HG02884 (cell line): ENCODE data around the gene FERD3L.
"Not testable (repeated sequence)": the region's sequence is repeated elsewhere in the genome, so short reads cannot be mapped to it uniquely, and the experiment has no call there.

Experiments used
- ATAC-seq: cut with Tn5 transposase; IDR thresholded peaks from one replicate; pipeline ENCODE4 v1.9.1; 2021; ENCODE audit warnings: mild to moderate bottlenecking, moderate library complexity; ENCODE audit not compliant: unreplicated experiment

The FERD3L gene, protein sequence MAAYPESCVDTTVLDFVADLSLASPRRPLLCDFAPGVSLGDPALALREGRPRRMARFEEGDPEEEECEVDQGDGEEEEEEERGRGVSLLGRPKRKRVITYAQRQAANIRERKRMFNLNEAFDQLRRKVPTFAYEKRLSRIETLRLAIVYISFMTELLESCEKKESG

DNA sequence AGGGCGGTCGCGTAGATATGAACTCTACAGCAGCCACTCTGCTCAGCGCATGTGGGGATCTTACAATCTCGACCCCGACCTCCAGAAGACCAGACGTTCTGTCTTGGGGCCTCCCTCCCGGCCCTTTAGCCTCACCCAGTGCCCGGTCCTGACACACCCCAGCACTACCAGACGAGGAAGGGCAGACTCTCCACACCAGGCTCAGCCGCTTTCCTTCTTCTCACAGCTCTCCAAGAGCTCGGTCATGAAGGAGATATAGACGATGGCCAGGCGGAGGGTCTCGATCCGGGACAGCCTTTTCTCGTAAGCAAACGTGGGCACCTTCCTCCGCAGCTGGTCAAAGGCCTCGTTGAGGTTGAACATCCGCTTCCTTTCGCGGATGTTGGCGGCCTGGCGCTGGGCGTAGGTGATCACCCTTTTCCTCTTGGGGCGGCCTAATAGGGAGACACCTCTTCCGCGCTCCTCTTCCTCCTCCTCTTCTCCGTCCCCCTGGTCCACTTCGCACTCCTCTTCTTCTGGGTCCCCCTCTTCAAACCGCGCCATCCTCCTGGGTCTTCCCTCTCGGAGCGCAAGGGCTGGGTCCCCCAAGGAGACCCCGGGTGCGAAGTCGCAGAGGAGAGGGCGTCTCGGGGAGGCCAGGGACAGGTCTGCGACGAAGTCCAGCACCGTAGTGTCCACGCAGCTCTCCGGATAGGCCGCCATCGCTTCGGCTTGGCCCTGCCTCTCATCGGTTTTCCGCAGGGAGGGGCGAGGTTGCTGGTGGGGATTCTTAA lies at the start of gene FERD3L:
FERD3L (minus strand) TSS at position 761 of the 773 bp plus-strand sequence; CDS start at position 702, 59 bp downstream.
- no peak for ATAC-seq

DNA sequence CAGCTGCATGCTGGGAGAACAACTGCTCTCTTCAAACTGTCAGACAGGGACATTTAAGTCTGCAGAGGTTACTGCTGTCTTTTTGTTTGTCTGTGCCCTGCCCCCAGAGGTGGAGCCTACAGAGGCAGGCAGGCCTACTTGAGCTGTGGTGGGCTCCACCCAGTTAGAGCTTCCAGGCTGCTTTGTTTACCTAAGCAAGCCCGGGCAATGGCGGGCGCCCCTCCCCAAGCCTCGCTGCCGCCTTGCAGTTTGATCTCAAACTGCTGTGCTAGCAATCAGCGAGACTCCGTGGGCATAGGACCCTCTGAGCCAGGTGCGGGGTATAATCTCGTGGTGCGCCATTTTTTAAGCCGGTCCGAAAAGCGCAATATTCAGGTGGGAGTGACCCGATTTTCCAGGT lies 49.2 kb upstream of the FERD3L start:
- not testable (repeated sequence) for ATAC-seq

DNA sequence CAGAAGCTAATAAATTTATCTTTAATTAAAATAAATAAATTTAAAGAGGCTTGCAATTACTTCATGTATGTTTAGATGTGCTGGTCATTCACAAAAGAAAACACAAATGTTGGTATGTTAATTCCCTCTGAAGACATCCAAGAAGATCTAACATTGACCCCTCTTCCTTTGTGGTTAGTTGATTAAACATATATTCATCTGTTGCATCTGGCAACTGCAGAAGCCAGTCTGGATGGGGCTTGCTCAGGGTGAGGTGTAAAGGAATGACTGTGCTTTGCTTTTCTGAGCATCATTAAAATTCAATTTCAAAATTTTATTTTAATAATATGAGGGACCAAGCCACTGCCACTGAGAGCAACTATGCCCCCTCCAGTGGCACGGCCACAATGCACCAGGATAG lies 36.4 kb upstream of the FERD3L start:
- ATAC-seq, result no peak

- ATAC-seq, result no peak
Measured at GRCh38 chr7:19178595-19178994, 33.4 kb upstream of the FERD3L start.

- ATAC-seq, result no peak
Measured at GRCh38 chr7:19177269-19177668, 32.0 kb upstream of the FERD3L start.

- ATAC-seq, result no peak
Measured at GRCh38 chr7:19175241-19175640, 30.0 kb upstream of the FERD3L start.

- ATAC-seq, result no peak
Measured at GRCh38 chr7:19161671-19162070, 16.4 kb upstream of the FERD3L start.

DNA sequence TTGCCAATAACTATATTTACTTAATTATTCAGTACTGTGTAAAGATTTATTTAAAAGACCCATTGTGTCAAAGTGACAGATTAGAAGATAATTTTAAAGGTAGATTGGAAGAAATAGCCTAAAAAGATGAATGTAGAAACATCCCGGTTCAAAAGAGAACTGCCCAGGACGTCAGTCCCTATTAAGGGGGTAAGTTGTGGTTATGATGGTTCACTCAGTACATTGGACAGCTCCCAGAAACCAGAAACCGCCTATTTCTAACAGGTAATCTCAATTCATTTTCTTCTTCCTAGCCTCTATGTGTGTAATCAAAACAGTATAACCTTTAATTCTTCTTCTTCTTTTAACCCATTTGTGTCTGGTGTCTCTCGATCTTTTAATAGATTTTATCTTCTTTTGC lies 1.5 kb upstream of the FERD3L start:
- no peak for ATAC-seq

GRCh38 chr7:19145434-19146115 lies 354 bp upstream of the FERD3L start:
- ATAC-seq, result no peak

DNA sequence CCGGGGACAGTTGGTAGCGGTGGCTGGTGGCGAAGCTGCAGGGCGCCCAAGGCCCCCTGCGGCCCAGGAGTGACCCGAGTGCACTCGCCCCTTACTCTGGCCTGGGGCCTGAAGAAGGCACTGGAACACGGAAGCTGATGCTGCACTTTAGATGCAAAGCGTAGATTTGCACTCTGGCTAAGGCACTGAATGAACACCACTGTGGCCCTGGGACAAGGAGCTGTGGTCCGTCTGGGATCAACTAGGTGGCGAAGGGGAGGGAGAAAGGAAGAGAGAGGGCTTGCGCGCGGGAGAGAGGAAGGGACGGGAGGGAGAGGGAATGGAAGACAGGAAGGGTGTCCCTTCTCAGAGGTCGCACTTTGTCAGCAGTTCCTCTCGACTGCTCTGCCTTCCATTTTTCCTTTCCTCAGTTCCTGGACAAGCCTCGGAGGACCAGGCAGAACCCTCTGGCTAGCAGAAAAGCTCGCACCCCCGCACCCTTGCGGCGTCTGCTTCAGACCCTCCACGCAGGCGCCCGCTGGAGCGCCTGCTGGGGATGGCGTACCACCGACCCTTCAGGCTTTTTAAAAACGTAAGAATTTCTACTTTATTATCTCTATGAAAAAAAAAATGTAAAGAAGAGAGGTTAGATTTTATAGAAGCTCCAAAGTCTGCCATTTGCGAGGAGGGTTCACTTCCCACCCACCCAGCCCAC lies 1.2 kb downstream of the FERD3L start:
- ATAC-seq, result no peak

DNA sequence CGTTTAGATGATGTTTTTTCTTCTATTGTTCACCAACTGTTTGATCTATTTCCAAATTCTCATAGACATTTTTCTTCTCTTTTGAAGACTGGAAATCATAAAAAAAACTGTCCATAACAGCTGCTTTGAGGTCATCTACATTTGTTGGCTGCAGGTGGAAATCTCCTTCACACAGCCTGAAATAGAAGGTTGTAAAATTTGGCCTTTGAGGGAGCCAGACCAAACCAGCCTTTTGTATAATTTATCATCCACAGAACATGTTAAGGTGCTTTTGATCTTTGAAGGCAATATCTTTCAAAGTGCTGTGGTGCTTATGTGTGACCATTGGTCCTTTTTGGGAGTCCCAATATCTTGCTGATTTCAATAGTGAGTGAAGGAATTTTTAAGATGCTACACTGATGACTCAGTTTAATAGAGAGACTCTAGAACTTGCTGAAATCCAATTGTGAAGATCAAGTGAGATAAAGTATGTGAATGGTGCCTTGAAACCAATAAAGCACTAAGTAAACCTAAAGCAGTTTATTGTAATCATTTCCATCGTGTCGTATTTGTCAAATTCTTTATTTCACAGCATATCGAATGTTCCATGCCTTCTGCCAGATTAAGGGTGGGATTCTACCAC lies 5.4 kb downstream of the FERD3L start:
- no peak for ATAC-seq

DNA sequence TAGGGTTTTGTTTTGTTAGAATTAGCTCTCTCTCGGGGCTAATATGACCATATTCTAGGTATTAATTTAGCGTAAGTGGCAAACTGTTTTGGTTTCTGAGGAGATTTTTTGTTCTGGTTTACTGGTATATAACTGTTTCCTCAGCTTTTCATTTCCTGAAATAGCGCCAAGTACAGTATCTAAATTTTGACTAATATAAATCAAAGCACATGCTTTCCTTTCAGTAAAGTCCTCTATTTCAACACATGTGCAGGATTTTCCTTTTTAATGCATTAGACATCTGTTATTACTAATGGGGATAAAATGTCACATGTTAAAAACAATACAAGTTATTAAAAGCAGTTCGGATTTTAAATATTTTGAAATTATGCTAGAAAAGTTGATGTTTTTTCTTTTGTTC lies 11.3 kb downstream of the FERD3L start:
- no peak for ATAC-seq

- no peak for ATAC-seq
Measured at GRCh38 chr7:19133390-19133789, 11.8 kb downstream of the FERD3L start.

DNA sequence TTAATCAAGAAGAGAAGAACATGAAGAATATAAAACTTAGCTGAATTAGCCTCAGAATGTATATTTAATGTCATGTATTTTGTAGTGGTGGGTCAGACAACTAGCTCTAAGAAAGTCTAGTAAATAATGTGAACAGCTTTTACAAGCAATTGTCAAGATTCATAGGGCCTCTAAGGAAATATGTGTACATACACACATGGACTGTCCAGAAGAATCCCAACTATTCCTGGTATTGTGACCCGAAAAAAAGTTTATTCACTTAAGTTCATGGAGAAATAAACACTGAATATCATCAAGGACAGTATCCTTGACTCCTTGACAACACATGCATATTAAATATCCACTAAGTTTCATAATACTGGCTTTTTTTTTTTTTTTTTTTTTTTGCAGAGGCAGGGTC lies 16.4 kb downstream of the FERD3L start:
- no peak for ATAC-seq

DNA sequence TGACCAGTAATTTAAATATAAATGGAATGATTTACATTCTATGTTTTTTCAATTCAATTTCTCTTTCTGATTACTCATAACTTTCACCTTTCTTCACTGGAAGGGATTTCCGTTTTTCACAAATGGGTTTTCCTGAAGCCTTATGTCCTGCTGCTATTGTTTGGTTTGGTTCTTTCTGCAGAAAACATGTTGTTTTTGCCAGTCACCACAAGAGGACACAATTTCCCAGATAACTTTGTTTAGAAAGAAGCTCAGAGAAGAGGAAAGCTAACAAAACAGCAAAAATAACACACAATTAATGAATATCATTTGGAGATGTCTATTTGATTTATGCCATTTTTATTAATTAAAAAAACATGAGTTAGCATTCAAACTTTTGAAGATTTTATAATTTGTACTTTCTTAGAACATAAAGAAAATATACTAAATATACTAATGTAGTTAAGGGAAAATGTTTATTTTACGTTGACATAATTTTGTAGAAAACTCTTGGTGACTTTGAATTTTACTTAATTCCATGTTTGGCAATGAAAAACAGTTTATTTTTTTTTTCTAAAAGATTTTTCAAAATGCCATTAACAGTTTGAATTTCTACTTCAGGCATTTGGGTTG lies 23.1 kb downstream of the FERD3L start:
- no peak for ATAC-seq

DNA sequence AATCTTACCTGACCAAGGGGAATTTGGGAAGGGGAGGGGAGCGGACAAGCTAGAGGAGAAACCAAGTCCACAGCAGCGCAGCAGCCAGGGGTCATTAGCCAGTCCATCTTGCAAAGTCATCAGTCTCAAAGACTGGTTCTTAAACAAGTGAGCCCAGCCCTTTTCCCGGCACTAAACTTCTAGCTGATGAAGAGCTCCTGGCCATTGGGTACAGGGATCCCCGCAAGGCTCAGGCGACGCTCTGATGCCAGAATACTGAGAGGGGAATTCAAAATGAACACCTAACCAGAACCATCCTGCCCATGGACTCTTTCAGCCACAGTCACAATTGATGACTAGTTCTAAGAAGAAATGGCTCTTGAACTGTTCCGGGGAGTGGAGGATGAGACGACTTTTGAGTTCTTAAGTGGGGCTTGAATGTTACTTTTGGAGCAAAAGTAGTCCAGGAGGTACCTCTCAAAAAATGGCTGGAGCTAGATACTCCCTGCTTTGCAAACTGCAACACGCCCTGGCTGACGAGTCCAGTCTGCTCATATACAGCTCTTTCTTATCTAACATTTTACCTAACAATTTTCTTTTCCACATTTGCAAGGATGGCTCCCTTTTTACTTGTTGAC lies 25.2 kb downstream of the FERD3L start:
- no peak for ATAC-seq

DNA sequence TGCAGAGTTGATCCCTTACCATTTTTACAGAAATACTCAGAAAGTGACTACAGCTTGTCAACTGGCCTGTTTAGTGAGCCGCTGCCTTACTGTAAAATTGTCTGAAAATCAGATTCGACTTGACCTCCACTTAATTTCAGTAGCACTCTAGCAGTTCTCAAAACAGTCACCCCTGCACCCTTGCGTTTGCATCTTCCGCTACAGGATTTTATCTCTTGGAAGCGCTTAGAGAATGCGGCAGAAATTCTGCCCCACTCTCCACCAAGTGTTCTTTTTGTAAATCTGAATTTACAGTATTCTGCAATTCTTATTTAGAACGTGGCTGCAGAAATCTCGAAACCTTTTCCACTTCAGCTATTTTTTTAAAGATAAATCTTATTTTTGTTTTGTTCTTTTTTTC lies 25.8 kb downstream of the FERD3L start:
- ATAC-seq, result no peak

- ATAC-seq, result no peak
Measured at GRCh38 chr7:19118636-19119371, 26.4 kb downstream of the FERD3L start.

- ATAC-seq, result no peak
Measured at GRCh38 chr7:19117870-19118608, 27.2 kb downstream of the FERD3L start.
